ENCODE measurements around the gene ZNF202. TPM values are rescaled to one million over a fixed set of nuclear protein-coding genes. Genes with fewer than 3 reads are reported as not detected.

Gene ZNF202
- total RNA-seq, 2 donors from 2014 or later: 25.0 to 28.8 TPM

DNA sequence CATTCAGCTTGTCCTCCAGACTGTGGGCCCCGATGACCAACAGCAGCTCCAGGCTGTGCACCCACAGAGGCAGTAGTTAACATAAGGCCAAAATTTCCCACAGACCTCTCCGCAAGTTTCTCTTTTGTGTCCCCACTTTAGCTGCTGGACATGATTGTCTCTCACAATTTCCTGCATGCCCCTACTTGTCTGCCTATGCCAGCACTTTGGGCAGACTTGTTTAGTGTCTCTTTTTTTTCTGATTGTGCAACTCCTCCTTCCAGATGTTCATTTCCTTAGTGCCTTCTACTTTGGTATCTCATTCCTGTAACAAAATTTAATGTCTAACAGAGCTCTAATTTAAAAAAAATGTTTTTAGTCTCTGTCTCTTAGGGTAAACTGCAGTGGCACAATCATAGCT, 63.2 kb downstream of the ZNF202 start:
- TF ChIP-seq, protein P1, sequence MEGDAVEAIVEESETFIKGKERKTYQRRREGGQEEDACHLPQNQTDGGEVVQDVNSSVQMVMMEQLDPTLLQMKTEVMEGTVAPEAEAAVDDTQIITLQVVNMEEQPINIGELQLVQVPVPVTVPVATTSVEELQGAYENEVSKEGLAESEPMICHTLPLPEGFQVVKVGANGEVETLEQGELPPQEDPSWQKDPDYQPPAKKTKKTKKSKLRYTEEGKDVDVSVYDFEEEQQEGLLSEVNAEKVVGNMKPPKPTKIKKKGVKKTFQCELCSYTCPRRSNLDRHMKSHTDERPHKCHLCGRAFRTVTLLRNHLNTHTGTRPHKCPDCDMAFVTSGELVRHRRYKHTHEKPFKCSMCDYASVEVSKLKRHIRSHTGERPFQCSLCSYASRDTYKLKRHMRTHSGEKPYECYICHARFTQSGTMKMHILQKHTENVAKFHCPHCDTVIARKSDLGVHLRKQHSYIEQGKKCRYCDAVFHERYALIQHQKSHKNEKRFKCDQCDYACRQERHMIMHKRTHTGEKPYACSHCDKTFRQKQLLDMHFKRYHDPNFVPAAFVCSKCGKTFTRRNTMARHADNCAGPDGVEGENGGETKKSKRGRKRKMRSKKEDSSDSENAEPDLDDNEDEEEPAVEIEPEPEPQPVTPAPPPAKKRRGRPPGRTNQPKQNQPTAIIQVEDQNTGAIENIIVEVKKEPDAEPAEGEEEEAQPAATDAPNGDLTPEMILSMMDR (conservative IDR thresholded peaks at IDR 0.05): no peak
- H3K27me3 Mint-ChIP-seq (ENCODE audit: insufficient read depth): peaks cover 18% of the 10 kb centered on the region
- H3K9ac ChIP-seq (ENCODE audit: extremely low read depth, low read length, poor library complexity, severe bottlenecking): no peak overlapping the region
- H3K4me3 ChIP-seq (ENCODE audit: low read length): no peak overlapping the region
- no peaks in the 10 kb centered on the region for H3K36me3 Mint-ChIP-seq (ENCODE audit: low read depth)
- WGBS, 2 experiments (ENCODE audit: insufficient coverage in 1 of 2, insufficient read length in 1 of 2): 91 to 100% methylated on average over 2 of the region's 2 CpGs
- no peak overlapping the region for H3K27ac Mint-ChIP-seq
- H3K9me3 ChIP-seq (ENCODE audit: control insufficient read depth, low read length): no peaks in the 10 kb centered on the region
- no peaks in the 10 kb centered on the region for H3K36me3 ChIP-seq (ENCODE audit: control insufficient read depth, insufficient read depth, low read length)
- H3K27ac ChIP-seq (ENCODE audit: low read depth, low read length): no peak overlapping the region
- H3K9me3 Mint-ChIP-seq: no peaks in the 10 kb centered on the region
- DNase-seq: no peak
- no peaks in the 10 kb centered on the region for H3K4me1 ChIP-seq (ENCODE audit: control insufficient read depth, insufficient read depth, low read length)
- no peak overlapping the region for H3K4me3 Mint-ChIP-seq
- H3K4me1 Mint-ChIP-seq: no peaks in the 10 kb centered on the region
- H3K27me3 ChIP-seq (ENCODE audit: control insufficient read depth, insufficient read depth, low read length, poor library complexity, severe bottlenecking): no peaks in the 10 kb centered on the region

DNA sequence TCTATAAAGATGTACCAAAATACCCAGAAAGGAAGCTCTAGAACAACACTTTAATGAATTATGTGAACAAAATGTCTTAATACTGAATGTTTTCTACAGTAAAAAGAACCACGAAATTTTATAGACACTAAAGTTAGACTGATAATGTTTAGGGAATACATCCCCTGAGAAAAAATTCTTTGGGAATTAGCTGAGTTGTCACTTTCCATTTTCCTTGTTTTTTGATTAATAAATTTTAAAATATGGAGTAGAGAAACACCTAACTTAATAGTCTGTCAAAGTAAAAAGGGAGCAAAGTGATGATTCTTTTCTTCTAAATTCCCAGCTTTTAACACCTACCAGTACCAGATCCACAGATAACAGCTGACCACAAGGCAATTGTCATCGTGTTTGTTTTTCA, 64.0 kb downstream of the ZNF202 start:
- no peak for DNase-seq
- TF ChIP-seq, protein P1 (conservative IDR thresholded peaks at IDR 0.05): no peak
- Histone ChIP-seq H3K27me3 (ENCODE audit: control insufficient read depth, insufficient read depth, low read length, poor library complexity, severe bottlenecking) (no peaks in the 10 kb centered on the region), H3K27ac (ENCODE audit: low read depth, low read length) (no peak overlapping the region), H3K9me3 (ENCODE audit: control insufficient read depth, low read length) (no peaks in the 10 kb centered on the region), H3K4me3 (ENCODE audit: low read length) (no peak overlapping the region), H3K36me3 (ENCODE audit: control insufficient read depth, insufficient read depth, low read length) (no peaks in the 10 kb centered on the region), H3K9ac (ENCODE audit: extremely low read depth, low read length, poor library complexity, severe bottlenecking) (no peak overlapping the region), H3K4me1 (ENCODE audit: control insufficient read depth, insufficient read depth, low read length) (no peaks in the 10 kb centered on the region)
- no peaks in the 10 kb centered on the region for H3K36me3 Mint-ChIP-seq (ENCODE audit: low read depth)
- H3K4me3 Mint-ChIP-seq: no peak overlapping the region
- 94 to 100% methylated on average over 1 to 2 of the region's 2 CpGs for WGBS, 2 experiments (ENCODE audit: insufficient coverage in 1 of 2, insufficient read length in 1 of 2)
- no peaks in the 10 kb centered on the region for H3K9me3 Mint-ChIP-seq
- H3K27ac Mint-ChIP-seq: no peak overlapping the region
- H3K4me1 Mint-ChIP-seq: no peaks in the 10 kb centered on the region
- peaks cover 18% of the 10 kb centered on the region for H3K27me3 Mint-ChIP-seq (ENCODE audit: insufficient read depth)

DNA sequence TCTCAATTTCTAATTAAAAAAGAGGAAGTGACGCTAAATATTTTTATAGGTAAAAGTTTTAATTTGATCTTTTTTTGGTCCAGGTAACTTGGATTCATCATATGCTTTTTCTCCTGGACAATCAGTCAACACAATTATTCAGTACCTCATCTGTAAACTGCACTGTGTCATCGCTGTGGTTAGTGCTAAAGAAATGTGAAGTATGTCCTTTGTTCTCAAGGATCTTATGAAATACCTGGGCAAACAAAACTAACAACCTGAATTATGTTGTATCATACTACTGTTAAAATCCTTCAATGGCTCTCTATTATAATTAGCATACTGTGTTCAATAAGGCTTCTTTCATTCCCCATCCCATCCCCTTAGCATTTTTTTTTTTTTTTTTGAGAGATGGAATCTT, 67.2 kb downstream of the ZNF202 start:
- H3K27ac Mint-ChIP-seq: no peak overlapping the region
- no peaks in the 10 kb centered on the region for H3K36me3 Mint-ChIP-seq (ENCODE audit: low read depth)
- no peaks in the 10 kb centered on the region for H3K9me3 ChIP-seq (ENCODE audit: control insufficient read depth, low read length)
- H3K27me3 Mint-ChIP-seq (ENCODE audit: insufficient read depth): peaks cover 7% of the 10 kb centered on the region
- no peaks in the 10 kb centered on the region for H3K36me3 ChIP-seq (ENCODE audit: control insufficient read depth, insufficient read depth, low read length)
- no peak overlapping the region for H3K9ac ChIP-seq (ENCODE audit: extremely low read depth, low read length, poor library complexity, severe bottlenecking)
- no peak overlapping the region for H3K4me3 ChIP-seq (ENCODE audit: low read length)
- H3K27ac ChIP-seq (ENCODE audit: low read depth, low read length): no peak overlapping the region
- no peaks in the 10 kb centered on the region for H3K9me3 Mint-ChIP-seq
- no peaks in the 10 kb centered on the region for H3K4me1 Mint-ChIP-seq
- WGBS, 2 experiments (ENCODE audit: insufficient coverage in 1 of 2, insufficient read length in 1 of 2): 90% methylated on average over 1 of the region's 2 CpGs; no CpG with 5 or more reads in 1 of the 2 experiments
- H3K27me3 ChIP-seq (ENCODE audit: control insufficient read depth, insufficient read depth, low read length, poor library complexity, severe bottlenecking): no peaks in the 10 kb centered on the region
- no peak overlapping the region for H3K4me3 Mint-ChIP-seq
- TF ChIP-seq, protein P1 (conservative IDR thresholded peaks at IDR 0.05): no peak
- no peaks in the 10 kb centered on the region for H3K4me1 ChIP-seq (ENCODE audit: control insufficient read depth, insufficient read depth, low read length)
- DNase-seq: no peak

Other genes with a start within 250 kb of the ZNF202 start
- under 1 TPM; 0.51 to 0.90 TPM for gene SCN3B, start 87.0 kb downstream of the ZNF202 start, total RNA-seq
- gene OR6X1, start 12.9 kb upstream of the ZNF202 start, total RNA-seq: not detected
- gene OR6M1, start 64.7 kb upstream of the ZNF202 start, total RNA-seq: not detected
- gene TMEM225, start 144.0 kb upstream of the ZNF202 start, total RNA-seq: not detected
- under 1 TPM in 1 of 2 donors, not detected in 1; 0.13 TPM for gene OR8D4, start 160.5 kb upstream of the ZNF202 start, total RNA-seq
- under 1 TPM in 1 of 2 donors, not detected in 1; 0.24 TPM for gene OR4D5, start 198.0 kb upstream of the ZNF202 start, total RNA-seq
- not detected for gene OR6T1, start 202.2 kb upstream of the ZNF202 start, total RNA-seq
- gene OR10S1, start 236.1 kb upstream of the ZNF202 start, total RNA-seq: not detected